HepG2 (cell line): ENCODE data around the gene EED. TPM values are rescaled to one million over a fixed set of nuclear protein-coding genes. Genes with fewer than 3 reads are reported as not detected.

Experiments
- ATAC-seq: fragments of 200-7000 bp; cut with Tn5 transposase; 3 replicates; pipeline ENCODE4 v1.9.1; 2020; ENCODE audit warnings: mild to moderate bottlenecking, moderate library complexity
- BruUV-seq: library from RNA; stranded (reverse); fragments of 400-500 nt; replicated peaks from 2 replicates; lab custom pipeline; 2021; lab: Mats Ljungman, UMichigan
- CTCF ChIA-PET: fragments of 300-600 bp; formaldehyde crosslinking; extraction: SDS; loops from one replicate; lab custom pipeline; 2021; ENCODE audit warnings: low total read pairs, inconsistent platforms, low intra/inter-chr PET ratio; lab: Yijun Ruan, JAX
- POLR2A ChIA-PET: fragments of 350-600 bp; sonication (Branson Sonifier 250); formaldehyde crosslinking; loops from one replicate; lab custom pipeline; 2020; ENCODE audit warnings: antibody characterized with exemption, inconsistent platforms; lab: Yijun Ruan, JAX
- DNase-seq: peaks from one replicate; pipeline ENCODE4 v3.0.0-alpha.2; 2015; ENCODE audit warnings: low spot score
- FAIRE-seq: peaks from 3 replicates; lab custom pipeline; 2011; peaks lifted over from hg19 to GRCh38; lab: Jason Lieb, UNC
- H2AFZ ChIP-seq: one replicate; pipeline ENCODE4 v1.6.1; 2011; ENCODE audit warnings: low read length, inconsistent platforms
- H3K27ac ChIP-seq: fragments of 300-600 bp; 3 replicates; pipeline ENCODE4 v1.8.0; 2011; ENCODE audit warnings: mixed run types, mild to moderate bottlenecking, mixed read lengths, low read length, inconsistent platforms; ENCODE audit not compliant: insufficient read depth; ENCODE audit errors: extremely low read length
- H3K27me3 ChIP-seq, 2 experiments: fragments of 200-600 bp in 1 of 2; 2 replicates in 1 of 2; 3 replicates in 1 of 2; pipeline versions ENCODE4 v1.6.0 to v1.8.0; 2011; ENCODE audit warnings: low read length in 2 of 2, mild to moderate bottlenecking in 2 of 2, moderate library complexity in 2 of 2, inconsistent platforms in 1 of 2; ENCODE audit not compliant: insufficient read depth in 2 of 2, control insufficient read depth in 1 of 2
- H3K36me3 ChIP-seq, 2 experiments: fragments of 200-600 bp in 1 of 2; replicated peaks in 1 of 2; 2 replicates in 1 of 2; 3 replicates in 1 of 2; pipeline versions ENCODE4 v1.5.1 to v1.8.0; 2011; ENCODE audit warnings: low read length in 2 of 2, inconsistent platforms in 1 of 2; ENCODE audit not compliant: insufficient read depth in 2 of 2, control insufficient read depth in 1 of 2
- H3K4me1 ChIP-seq: 2 replicates; pipeline ENCODE4 v1.5.1; 2012; ENCODE audit warnings: low read length, inconsistent platforms; ENCODE audit not compliant: insufficient read depth
- H3K4me2 ChIP-seq: 2 replicates; pipeline ENCODE4 v1.6.0; 2011; ENCODE audit warnings: low read depth, low read length, inconsistent platforms
- H3K4me3 ChIP-seq, 3 experiments: fragments of 200-600 bp in 1 of 3; sonication (generic), shearing (Covaris generic) in 1 of 3; replicated peaks in 1 of 3; 2 replicates each; pipeline ENCODE4 v1.5.1; 2011 to 2016; ENCODE audit warnings: low read length in 3 of 3, inconsistent platforms in 2 of 3, low read depth in 2 of 3, mild to moderate bottlenecking in 2 of 3, control low read depth in 1 of 3, mixed read lengths in 1 of 3; ENCODE audit not compliant: insufficient read depth in 1 of 3
- H3K79me2 ChIP-seq: one replicate; pipeline ENCODE4 v1.6.1; 2011; ENCODE audit warnings: low read length, inconsistent platforms; ENCODE audit not compliant: insufficient read depth
- H3K9ac ChIP-seq: 2 replicates; pipeline ENCODE4 v1.6.0; 2011; ENCODE audit warnings: mild to moderate bottlenecking, low read depth, low read length, inconsistent platforms; ENCODE audit not compliant: insufficient read depth
- H3K9me3 ChIP-seq: 2 replicates; pipeline ENCODE4 v1.5.1; 2012; ENCODE audit warnings: mild to moderate bottlenecking, low read length
- H4K20me1 ChIP-seq: 2 replicates; pipeline ENCODE4 v1.6.0; 2011; ENCODE audit warnings: inconsistent platforms, mild to moderate bottlenecking, low read length, moderate library complexity; ENCODE audit not compliant: insufficient read depth
- ATF7-NPFF ChIP-seq: sonication (generic); formaldehyde crosslinking; IDR thresholded peaks from 2 replicates; pipeline ENCODE4 v1.8.1; 2023; ENCODE audit warnings: mild to moderate bottlenecking, low read depth, missing genetic modification reagents, moderate library complexity
- GATA4 ChIP-seq: sonication (generic); IDR thresholded peaks from 2 replicates; pipeline ENCODE4 v1.6.1; 2016; ENCODE audit warnings: antibody characterized with exemption, low read depth, borderline replicate concordance
- HDAC1 ChIP-seq: sonication (generic); formaldehyde crosslinking; IDR thresholded peaks from 2 replicates; pipeline ENCODE4 v1.5.1; 2020; ENCODE audit warnings: mild to moderate bottlenecking, missing genetic modification reagents
- MAFG ChIP-seq: sonication (generic); formaldehyde crosslinking; IDR thresholded peaks from 2 replicates; pipeline ENCODE4 v1.5.1; 2020; ENCODE audit warnings: mild to moderate bottlenecking, missing genetic modification reagents
- RNF2 ChIP-seq: fragments of 450-650 bp; conservative IDR thresholded peaks from 2 replicates; pipeline ENCODE4 v1.6.1; 2016; ENCODE audit warnings: low read depth
- TBX2 ChIP-seq: sonication (generic); formaldehyde crosslinking; IDR thresholded peaks from 2 replicates; pipeline ENCODE4 v1.5.0; 2020; ENCODE audit warnings: missing genetic modification reagents, mild to moderate bottlenecking, borderline replicate concordance
- ZNF10 ChIP-seq: sonication (generic); formaldehyde crosslinking; IDR thresholded peaks from 2 replicates; pipeline ENCODE4 v1.4.0; 2020; ENCODE audit warnings: mild to moderate bottlenecking, low read depth, missing genetic modification reagents, borderline replicate concordance
- ZNF24 ChIP-seq: fragments of 450-650 bp; IDR thresholded peaks from 2 replicates; pipeline ENCODE4 v1.6.1; 2017; ENCODE audit warnings: antibody characterized with exemption, mild to moderate bottlenecking
- WGBS: methylation state at CpG from one replicate; pipeline ENCODE4 v1.1.6; 2017; ENCODE audit warnings: low lambda C conversion rate; 5-methylcytosine and 5-hydroxymethylcytosine counted together
- in situ Hi-C: cut with HindIII; loops from 2 replicates; pipeline ENCODE4 v1.10.0; 2017; ENCODE audit warnings: low pct_unique_long_range_greater_than_20kb; ENCODE audit not compliant: extremely low pct_ligation_motif_present
- intact Hi-C: fragments of 100-400 bp; cut with micrococcal nuclease; formaldehyde crosslinking; loops from one replicate; pipeline ENCODE4 v1.10.0; 2022; ENCODE audit not compliant: unreplicated experiment
- polyA plus RNA-seq, 8 experiments: library from polyadenylated mRNA; depleted of rRNA in 3 of 8; stranded (reverse) in 7 of 8; unstranded in 1 of 8; fragments of >200 nt; fragmentation: Illumina TruSeq in 4 of 8; extraction: Trizol in 4 of 8; gene quantifications; 2 replicates each; pipeline versions ENCODE4 v1.2.1 to v1.2.3, GENCODE V29; 2011 to 2016; ENCODE audit warnings: low read depth in 4 of 8, missing spikeins in 1 of 8, mixed read lengths in 1 of 8; ENCODE audit not compliant: insufficient read depth in 1 of 8
- total RNA-seq, 5 experiments: library from RNA; depleted of rRNA; stranded (reverse); fragments of >200 nt; fragmentation: Illumina TruSeq; extraction: Trizol; gene quantifications; 2 replicates each; pipeline ENCODE4 v1.2.3, GENCODE V29; 2016; ENCODE audit warnings: low read depth in 1 of 5
- TF ChIP-seq, protein P1 (sequence below): IDR thresholded peaks from 2 replicates; pipeline ENCODE4 v1.6.1; 2016
- TF ChIP-seq, protein P2 (sequence below): sonication (generic); formaldehyde crosslinking; IDR thresholded peaks from 2 replicates; pipeline ENCODE4 v1.8.0; 2022; ENCODE audit warnings: mild to moderate bottlenecking, missing genetic modification reagents, moderate library complexity

The EED gene
- total and polyA plus RNA-seq, 2 of the 13 experiments (the other 11 are each of a cell fraction or from before 2014, with no cell fraction given): 11.0 to 28.4 TPM

DNA sequence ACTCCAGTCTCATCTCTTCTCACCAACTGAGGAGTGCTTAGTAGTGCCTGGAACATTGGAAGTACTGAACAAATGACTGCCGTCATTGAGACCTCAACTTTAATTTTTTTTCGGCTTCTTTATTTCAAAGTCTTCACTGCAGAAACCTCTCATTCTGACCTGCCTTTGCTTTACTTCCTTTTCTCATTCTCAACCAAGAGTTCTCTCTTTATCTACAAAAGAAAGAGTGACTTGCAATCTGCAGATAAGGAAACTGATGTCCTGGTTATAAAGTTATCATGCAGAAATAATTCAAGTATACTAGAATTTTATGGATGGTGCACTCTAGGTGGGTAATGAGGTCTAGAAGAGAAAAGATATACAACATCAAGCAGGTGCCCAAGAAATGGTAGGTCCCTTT is 1.2 kb upstream of the EED start:
- CTCF ChIA-PET: no interaction called here
- peak overlapping the region in 1 of 3 experiments; percentile 95; a peak in 1 of 6 replicates for H3K4me3 ChIP-seq
- H3K9me3 ChIP-seq: no peaks in the 10 kb centered on the region
- H3K27ac ChIP-seq: no peak overlapping the region
- peak overlapping the region; percentile 96; the same call in 1 of the 2 replicates for H3K9ac ChIP-seq
- peaks cover 0 to 4% of the 10 kb centered on the region in 2 experiments; a peak in 3 of 5 replicates for H3K27me3 ChIP-seq
- TF ChIP-seq ATF7-NPFF (CRISPR knock-in tag): no peak
- TF ChIP-seq RNF2: no peak
- no peak for TF ChIP-seq ZNF10 (CRISPR knock-in tag)
- no peak for TF ChIP-seq ZNF24
- TF ChIP-seq HDAC1: no peak
- TF ChIP-seq GATA4: no peak
- no peak for TF ChIP-seq MAFG
- TF ChIP-seq, protein P1, sequence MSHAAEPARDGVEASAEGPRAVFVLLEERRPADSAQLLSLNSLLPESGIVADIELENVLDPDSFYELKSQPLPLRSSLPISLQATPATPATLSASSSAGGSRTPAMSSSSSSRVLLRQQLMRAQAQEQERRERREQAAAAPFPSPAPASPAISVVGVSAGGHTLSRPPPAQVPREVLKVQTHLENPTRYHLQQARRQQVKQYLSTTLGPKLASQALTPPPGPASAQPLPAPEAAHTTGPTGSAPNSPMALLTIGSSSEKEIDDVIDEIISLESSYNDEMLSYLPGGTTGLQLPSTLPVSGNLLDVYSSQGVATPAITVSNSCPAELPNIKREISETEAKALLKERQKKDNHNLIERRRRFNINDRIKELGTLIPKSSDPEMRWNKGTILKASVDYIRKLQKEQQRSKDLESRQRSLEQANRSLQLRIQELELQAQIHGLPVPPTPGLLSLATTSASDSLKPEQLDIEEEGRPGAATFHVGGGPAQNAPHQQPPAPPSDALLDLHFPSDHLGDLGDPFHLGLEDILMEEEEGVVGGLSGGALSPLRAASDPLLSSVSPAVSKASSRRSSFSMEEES (CRISPR knock-in tag): no peak
- TF ChIP-seq, protein P2, sequence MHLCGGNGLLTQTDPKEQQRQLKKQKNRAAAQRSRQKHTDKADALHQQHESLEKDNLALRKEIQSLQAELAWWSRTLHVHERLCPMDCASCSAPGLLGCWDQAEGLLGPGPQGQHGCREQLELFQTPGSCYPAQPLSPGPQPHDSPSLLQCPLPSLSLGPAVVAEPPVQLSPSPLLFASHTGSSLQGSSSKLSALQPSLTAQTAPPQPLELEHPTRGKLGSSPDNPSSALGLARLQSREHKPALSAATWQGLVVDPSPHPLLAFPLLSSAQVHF: no peak
- no peak for TF ChIP-seq TBX2 (CRISPR knock-in tag)
- intact Hi-C loops (no loop called here), in situ Hi-C loops (no loop called here)
- 0 out of 2 replicates have a peak, but pooled peaks cover 5% of the 10 kb centered on the region for H4K20me1 ChIP-seq
- BruUV-seq: no TSS peak
- peak overlapping the region; percentile 80; the same call in 1 of the 2 replicates for H3K4me2 ChIP-seq
- no peaks in the 10 kb centered on the region for H3K36me3 ChIP-seq
- H2AFZ ChIP-seq: no peak overlapping the region
- no peak for ATAC-seq
- POLR2A ChIA-PET: no interaction called here
- WGBS: 76% methylated on average over 2 of the region's 2 CpGs
- no peak for DNase-seq
- FAIRE-seq: no peak
- peaks cover 36% of the 10 kb centered on the region for H3K4me1 ChIP-seq
- H3K79me2 ChIP-seq: peaks cover 32% of the 10 kb centered on the region
